HTERT RPE-1 (cell line): ENCODE results near the gene ENKUR.

Experiments used
- in situ Hi-C: fragments of 300-500 bp; cut with MboI; formaldehyde crosslinking; loops from 4 replicates; pipeline ENCODE4 v1.14.3; 2020; ENCODE audit warnings: low sequenced_read_pairs

The ENKUR gene

DNA sequence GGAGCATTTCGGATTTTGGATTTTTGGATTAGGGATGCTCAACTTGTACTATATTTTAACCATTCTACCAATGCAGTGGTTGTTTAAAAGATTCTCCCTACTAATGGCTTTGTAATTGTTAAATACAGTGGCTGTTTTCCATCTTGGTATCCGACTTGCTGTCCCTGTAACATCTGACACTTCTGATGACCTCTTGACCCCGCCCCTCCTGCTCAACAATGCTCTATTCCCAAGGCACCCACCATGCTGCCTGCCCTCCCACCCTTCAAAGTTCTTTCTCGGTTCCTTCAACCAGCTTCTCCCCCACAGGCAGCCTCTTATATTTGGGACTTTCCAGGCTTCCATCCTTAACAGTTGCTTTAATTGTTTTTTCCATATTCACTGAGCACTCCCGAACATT is 65.5 kb downstream of the ENKUR start:
- in situ Hi-C loops: no loop called here

DNA sequence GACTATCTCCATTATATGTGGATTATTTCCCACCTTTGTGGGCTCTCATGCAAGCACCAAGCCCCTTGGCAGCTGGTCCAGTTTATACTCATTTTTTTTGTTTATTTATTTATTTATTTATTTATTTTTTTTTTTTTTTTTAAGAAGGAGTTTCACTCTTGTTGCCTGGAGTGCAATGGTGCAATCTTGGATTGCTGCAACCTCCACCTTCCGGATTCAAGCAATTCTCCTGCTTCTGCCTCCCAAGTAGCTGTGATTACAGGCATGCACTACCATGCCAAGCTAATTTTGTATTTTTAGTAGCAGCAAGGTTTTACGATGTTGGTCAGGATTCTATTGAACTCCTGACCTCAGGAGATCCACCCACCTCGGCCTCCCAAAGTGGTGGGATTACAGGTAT is 66.3 kb downstream of the ENKUR start:
- in situ Hi-C loops: no loop called here

DNA sequence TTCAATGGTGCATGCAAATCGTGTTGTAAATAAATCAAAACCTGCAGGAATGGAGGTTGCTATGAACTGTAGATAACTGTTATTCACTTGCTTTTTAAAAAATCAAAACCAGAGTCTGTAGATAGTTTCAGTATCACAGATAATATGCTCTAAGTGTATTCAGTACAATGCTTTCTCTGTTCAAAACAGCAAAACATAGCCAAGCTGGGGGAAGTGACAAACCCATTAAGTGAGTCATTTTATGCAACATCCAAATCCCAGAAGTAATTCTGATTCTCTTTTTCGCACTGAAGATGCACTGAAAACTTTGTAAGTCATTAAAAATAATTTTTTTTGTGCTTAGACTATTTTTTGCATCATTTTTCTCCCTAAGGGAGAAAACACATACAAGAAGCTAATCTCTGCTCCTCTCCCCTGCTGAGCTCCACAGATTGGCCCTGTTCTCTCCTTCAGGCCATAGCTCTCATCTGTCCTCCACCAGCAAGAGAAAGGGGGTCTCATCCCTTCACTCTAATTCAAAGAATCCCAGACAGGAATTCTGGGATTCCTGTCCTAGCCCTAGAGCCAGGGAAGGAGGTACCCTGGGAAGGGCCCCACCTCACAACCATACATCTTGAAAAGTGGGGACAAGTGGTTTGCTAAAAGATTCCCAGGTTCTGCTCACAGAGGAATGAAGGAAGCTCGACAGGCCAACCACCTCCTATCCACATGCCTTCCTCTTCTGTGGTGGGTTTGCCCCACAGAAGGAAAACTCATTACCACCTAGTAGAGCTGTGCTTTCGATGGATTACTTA is 68.5 kb downstream of the ENKUR start:
- in situ Hi-C loops: no loop called here

DNA sequence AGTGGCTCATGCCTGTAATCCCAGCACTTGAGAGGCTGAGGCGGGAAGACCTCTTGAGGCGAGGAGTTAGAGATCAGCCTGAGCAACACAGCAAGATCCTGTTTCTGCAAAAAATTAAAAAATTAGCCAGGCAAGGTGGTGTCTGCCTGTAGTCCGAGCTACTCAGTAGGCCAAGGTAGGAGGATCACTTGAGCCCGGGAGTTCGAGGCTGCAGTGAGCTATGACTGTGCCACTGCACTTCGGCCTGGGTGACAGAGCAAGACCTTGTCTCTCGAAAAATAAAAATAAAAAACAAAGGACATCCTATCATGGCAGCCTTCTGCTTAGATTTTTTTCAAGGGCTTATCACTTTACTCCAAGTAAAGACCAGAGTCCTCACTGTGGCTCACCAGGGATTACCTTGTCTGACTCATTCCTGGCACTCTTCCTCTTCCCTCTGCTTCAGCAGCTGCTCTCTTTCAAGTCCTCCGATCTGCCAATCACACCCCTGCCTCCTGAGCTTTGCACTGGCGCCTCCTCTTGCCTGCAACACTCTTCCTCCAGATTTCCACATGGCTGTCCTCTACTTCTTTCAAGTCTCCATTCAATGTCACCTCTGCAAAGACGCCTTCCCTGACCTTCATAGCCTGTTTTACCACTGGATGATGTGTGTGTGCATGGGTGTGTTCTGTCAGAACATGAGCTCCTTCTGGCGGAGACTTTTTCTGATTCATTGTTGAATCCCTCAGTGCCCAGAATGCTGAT is 71.3 kb downstream of the ENKUR start:
- in situ Hi-C loops: no loop called here

DNA sequence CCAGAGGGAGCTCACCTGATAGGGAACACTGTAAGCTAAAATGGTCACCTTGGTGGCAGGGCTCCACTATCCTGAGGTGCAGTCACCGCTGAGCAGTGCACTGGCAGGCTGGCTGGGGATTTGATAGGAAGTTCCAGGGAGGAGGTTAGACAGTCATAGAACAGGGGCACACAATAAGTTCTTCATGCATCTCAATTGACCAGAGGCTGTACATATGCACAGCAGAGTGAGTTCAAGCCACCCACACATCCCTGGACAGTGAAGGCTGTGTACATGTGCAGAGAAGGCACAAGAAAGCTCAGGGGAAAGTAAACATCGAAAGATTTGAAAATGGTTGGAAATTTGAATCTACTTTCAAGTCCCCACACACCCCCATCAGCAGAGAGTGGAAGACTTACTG is 77.4 kb downstream of the ENKUR start:
- in situ Hi-C loops: no loop called here

DNA sequence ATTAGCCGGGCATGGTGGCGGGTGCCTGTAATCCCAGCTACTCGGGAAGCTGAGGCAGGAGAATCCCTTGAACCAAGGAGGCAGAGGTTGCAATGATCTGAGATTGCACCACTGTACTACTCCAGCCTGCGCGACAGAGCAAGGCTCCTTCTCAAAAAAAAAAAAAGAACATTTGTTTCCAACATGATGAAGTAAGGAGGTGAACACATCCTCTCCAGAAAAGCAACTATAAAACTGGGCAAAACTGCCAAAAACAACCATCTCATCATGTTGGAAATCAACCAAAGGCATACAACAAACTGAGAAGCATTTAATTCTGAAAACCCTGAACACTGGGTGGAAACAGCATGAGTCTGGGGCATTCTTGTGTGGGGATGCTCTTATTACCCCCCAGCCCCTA is 77.9 kb downstream of the ENKUR start:
- in situ Hi-C loops: no loop called here

DNA sequence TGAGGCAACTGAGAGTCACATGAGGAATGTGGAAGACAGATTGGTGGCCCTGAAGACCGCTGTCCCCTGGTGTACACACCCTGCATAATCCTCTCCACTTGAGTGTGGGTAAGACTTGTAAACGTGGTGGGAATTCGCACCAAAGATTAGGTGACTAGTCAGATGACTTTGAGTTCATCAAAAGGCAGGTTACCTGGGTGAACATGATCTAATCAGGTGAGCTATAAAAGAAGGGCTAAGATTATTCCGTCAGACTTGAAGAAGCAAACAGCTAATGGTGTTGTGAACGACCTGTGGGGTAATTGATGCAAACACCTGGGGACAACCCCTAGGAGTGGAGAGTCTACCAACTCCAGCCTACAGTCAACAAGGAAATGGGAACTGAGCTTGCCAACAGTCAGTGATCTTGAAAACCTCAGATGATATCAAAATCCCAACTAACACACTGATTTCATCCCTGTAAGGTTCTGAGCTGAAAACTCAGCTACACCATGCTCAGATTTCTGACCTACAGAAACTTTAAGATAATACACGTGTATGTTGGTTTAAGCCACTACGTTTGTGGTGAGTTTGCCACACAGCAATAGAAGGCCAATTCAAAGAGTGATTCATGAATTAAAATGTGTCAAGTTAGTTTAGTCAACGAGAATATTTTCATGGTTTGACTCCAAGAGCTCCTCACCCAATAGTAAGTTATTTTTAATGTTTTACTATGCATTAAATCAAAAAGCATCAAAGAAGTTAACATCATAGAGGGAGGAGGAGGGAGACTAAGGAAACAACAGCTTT is 80.3 kb downstream of the ENKUR start:
- in situ Hi-C loops: no loop called here
